GM21423 (cell line): ENCODE data around the gene SIGLEC8.
"Not testable (repeated sequence)": the region's sequence is repeated elsewhere in the genome, so short reads cannot be mapped to it uniquely, and the experiment has no call there.

Experiments
- ATAC-seq: cut with Tn5 transposase; IDR thresholded peaks from one replicate; pipeline ENCODE4 v1.9.1; 2021; ENCODE audit warnings: mild to moderate bottlenecking, moderate library complexity; ENCODE audit not compliant: unreplicated experiment

SIGLEC8 gene

GRCh38 chr19:51473009-51473707, 14.9 kb upstream of the SIGLEC8 start:
- no peak for ATAC-seq

GRCh38 chr19:51472607-51473006, 14.4 kb upstream of the SIGLEC8 start:
- ATAC-seq: no peak

GRCh38 chr19:51471527-51471926, 13.3 kb upstream of the SIGLEC8 start:
- no peak for ATAC-seq

GRCh38 chr19:51470966-51471365, 12.7 kb upstream of the SIGLEC8 start:
- ATAC-seq: no peak

- no peak for ATAC-seq
Measured at GRCh38 chr19:51469629-51470028, 11.4 kb upstream of the SIGLEC8 start.

DNA sequence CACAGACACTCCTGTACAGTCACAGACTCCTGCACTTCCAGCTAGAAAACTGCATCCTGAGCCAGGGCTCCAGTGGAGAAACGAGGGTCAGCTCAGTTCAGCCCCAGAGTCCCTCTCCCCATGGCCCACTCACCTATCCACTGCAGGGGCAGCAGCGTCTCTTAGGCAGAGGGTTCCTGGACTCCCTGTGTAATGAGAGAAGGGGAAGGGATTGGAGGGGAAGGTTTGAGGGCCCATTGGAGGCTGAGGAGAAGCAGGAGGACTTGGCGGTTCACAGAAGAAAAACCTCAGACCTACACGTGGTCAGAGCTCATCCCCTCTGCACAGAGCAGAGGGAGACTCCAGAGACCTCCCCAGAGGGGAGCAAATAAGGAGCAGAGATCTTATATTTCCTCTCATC, 10.9 kb upstream of the SIGLEC8 start:
- ATAC-seq: no peak

GRCh38 chr19:51468545-51468920, 10.3 kb upstream of the SIGLEC8 start:
- ATAC-seq: no peak

GRCh38 chr19:51467864-51468544, 9.8 kb upstream of the SIGLEC8 start:
- ATAC-seq: no peak

GRCh38 chr19:51466723-51467122, 8.5 kb upstream of the SIGLEC8 start:
- no peak for ATAC-seq

DNA sequence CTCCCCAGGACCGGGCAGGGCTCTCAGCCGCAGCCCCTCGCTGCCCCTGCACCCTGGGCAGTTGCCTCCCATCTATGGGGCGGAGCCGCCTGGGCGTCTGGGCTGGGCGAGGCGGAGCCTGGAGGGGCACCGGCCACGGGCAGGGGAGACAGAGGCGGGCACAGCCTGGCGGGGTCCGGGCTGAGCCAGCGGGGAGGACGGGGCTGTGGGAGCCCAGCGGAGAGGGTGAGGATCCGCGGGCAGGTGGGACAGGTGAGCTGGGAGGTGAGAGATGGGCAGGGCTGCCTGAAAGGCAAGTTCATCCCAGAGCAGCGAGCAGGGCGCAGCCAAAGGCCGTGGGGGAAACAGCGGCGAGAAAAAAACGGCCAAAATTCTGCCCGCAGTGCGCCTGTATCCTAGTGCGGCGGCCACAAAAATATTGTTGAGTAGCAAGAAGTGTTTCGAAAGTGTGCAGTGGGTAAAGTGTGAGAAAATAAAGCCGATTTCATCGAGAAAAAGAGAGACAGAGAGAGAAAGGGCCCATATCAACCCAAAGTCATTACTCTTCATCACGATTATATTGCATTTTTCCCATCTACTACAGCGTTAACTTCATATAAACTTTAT, 5.8 kb upstream of the SIGLEC8 start:
- ATAC-seq: not testable (repeated sequence)

DNA sequence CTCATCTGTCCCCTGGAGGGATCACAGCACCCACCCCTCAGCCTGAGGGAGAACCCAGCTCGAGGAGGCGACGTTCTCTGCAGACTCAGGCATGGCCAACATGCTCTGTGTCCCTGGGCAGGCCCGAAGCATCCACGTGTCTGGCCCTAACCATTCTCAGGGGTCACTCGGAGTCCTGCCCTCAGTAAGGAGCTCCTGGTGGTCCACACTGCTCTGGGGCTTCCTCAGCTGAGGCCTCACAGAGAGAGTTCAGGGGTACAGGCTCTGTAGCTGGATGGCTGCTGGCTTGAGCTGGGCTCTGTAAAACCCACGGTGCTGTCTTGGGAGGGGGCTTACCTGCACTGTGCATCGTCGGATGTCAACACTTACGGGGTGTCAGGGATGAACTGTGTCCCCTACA, 4.4 kb upstream of the SIGLEC8 start:
- ATAC-seq: no peak

DNA sequence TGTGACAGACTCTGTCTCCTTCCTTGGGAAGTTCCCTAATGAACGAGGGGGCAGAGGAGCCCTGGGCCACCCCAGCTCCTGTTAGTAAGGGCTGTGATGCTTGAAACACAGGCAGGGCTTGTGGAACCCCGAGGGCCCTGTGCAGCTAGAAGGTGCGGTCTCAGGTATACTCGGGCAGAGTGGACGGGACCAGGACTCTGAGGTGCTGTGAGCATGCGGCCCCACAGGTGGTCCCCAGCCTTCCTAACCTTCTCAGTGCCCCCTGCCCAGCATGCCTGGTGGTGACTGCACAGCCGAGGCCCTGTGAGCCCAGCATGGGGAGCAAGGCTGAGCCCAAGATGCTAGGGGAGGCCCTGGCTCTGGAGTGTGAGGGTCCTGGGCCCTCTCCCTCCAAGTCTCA, 4.0 kb upstream of the SIGLEC8 start:
- ATAC-seq: no peak

DNA sequence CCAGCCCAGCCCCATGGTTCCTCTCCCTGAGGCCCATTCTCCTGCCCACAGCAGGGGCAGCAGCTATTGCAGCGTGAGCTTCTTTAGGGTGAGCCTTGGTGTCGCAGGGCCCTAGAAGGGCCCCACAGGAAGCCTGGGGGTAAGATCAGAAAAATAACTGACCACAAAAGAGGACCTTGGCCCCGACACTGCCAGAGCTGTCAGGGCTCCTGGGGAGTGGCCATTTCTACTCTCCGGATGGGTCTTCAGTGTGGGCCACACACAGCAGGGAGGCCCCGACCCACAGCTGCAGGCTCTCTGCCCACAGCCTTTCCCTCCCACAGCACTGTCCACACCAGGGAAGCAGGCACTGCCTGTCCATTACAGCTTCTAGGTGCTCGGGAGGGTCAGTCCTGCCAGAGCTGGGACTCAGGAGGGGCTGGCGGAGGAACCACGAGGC, 3.5 kb upstream of the SIGLEC8 start:
- no peak for ATAC-seq

- ATAC-seq: no peak
Measured at GRCh38 chr19:51460164-51460992, 2.1 kb upstream of the SIGLEC8 start.

GRCh38 chr19:51458899-51459505, 748 bp upstream of the SIGLEC8 start:
- ATAC-seq: no peak

GRCh38 chr19:51457351-51458013, 772 bp downstream of the SIGLEC8 start:
- ATAC-seq: no peak

GRCh38 chr19:51456541-51457290, 1.5 kb downstream of the SIGLEC8 start:
- no peak for ATAC-seq

DNA sequence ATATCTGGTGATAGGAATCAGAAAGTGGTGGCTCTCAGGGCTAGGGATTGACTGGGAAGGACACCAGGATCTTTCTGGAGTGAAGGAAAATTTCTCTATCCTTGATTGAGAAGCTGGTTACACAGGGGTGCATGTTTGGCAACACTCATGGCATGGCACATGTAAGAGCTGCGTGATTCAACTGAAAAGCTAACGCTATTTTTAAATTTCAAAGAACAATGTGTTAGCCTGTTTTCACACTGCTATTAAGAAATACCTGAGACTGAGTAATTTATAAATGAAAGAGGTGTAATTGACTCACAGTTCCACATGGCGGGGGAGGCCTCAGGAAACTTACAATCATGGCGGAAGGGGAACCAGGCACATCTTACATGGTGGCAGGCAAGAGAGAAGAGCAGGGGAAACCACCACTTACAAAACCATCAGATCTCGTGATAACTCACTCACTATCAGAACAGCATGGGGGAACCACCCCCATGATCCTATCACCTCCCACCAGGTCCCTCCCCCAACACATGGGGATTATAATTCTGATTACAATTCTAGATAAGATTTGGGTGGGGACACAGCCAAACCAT, 7.4 kb downstream of the SIGLEC8 start:
- ATAC-seq: no peak

- no peak for ATAC-seq
Measured at GRCh38 chr19:51448411-51449016, 9.7 kb downstream of the SIGLEC8 start.
